Activated CD8-positive, alpha-beta memory T cell treated with anti-CD3 and anti-CD28 coated beads, Interleukin-2, amount 50 U/mL, for 1 hour (primary cell): ENCODE data around the gene CCL22.

Experiments used
- DNase-seq: peaks from one replicate; pipeline ENCODE4 v3.0.0-alpha.2; 2020; ENCODE audit errors: extremely low read depth

The CCL22 gene

DNA sequence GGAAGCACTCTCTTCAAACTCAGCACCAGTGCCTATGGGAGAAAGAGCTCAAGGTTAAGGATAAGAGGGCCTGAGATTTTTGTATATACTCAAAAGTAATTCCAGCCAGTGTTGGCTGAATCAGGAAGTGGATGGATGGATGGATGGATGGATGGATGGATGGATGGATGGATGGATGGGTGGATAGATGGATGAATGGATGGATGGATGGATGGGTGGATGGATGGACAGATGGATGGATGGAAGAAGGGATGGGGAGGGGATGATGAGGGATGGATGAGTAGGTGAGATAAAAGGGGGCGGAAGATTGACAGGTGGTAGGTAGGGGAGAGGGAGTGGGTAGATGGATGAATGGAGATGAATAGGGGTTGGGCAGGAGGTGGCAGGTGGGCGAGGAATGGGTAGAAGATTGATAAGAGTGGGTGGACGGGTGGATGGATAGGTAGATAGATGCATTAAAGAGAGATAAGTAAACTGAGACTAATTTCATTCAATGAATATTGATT is 17.8 kb downstream of the CCL22 start:
- DNase-seq: no peak

GRCh38 chr16:57377080-57377841 is 18.7 kb downstream of the CCL22 start:
- no peak for DNase-seq

DNA sequence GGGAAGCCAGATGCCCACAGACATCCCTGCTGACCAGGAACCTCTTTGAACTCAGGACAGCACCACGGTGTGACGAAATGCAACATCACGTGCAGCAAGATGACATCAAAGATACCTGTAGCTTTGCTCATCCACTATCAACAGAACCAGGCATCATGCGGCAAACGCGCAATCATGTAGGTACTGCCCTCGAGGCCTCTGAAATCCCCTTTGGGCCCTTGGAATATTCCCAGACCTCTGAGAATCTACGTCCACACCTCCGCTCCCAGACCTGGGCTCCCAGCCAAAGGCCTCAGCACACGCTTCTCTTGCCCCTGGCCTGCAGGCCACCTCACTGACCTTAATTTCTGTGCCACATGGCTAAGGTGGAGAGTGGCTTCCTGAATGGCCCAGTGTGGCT is 21.0 kb downstream of the CCL22 start:
- no peak for DNase-seq

GRCh38 chr16:57380671-57381462 is 22.3 kb downstream of the CCL22 start:
- DNase-seq: no peak

DNA sequence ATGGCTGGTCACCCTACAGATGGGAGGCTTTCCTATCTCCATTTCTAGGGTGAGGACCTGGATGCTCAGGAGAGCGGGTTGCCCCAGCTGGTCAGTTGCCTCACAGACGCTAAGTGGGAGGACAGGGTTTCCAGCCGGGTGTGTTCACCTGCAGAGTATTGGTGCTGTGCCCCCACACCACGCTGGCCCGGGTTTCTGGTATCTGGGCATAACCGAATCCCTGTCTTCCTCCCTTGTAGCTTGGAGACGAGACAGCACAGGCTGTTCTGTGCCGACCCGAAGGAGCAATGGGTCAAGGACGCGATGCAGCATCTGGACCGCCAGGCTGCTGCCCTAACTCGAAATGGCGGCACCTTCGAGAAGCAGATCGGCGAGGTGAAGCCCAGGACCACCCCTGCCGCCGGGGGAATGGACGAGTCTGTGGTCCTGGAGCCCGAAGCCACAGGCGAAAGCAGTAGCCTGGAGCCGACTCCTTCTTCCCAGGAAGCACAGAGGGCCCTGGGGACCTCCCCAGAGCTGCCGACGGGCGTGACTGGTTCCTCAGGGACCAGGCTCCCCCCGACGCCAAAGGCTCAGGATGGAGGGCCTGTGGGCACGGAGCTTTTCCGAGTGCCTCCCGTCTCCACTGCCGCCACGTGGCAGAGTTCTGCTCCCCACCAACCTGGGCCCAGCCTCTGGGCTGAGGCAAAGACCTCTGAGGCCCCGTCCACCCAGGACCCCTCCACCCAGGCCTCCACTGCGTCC is 23.4 kb downstream of the CCL22 start:
- no peak for DNase-seq

- no peak for DNase-seq
Observed at GRCh38 chr16:57382535-57383275, 24.1 kb downstream of the CCL22 start.

- no peak for DNase-seq
Observed at GRCh38 chr16:57383276-57384247, 25.0 kb downstream of the CCL22 start.

- no peak for DNase-seq
Observed at GRCh38 chr16:57384248-57385070, 25.9 kb downstream of the CCL22 start.

DNA sequence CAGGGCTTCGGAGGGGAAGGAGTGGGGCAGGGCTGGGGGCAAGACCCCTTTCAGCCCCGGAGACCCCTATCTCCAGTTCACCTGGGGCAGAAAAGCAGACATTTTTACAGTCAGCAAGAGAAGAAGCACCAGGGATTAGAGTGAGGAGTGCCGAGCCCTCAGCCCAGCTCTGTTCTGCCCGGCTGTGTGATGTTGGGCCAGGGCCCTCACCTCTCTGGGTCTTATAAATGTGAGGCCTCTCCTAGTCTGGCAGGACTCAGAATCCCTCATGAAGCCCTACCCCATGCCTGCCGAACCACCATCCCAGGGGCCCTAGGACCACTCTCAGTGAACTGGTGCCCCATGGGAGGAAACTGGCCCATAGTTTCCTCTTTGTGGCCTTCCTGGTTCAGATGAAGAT is 26.5 kb downstream of the CCL22 start:
- no peak for DNase-seq

GRCh38 chr16:57386381-57386951 is 27.9 kb downstream of the CCL22 start:
- no peak for DNase-seq

DNA sequence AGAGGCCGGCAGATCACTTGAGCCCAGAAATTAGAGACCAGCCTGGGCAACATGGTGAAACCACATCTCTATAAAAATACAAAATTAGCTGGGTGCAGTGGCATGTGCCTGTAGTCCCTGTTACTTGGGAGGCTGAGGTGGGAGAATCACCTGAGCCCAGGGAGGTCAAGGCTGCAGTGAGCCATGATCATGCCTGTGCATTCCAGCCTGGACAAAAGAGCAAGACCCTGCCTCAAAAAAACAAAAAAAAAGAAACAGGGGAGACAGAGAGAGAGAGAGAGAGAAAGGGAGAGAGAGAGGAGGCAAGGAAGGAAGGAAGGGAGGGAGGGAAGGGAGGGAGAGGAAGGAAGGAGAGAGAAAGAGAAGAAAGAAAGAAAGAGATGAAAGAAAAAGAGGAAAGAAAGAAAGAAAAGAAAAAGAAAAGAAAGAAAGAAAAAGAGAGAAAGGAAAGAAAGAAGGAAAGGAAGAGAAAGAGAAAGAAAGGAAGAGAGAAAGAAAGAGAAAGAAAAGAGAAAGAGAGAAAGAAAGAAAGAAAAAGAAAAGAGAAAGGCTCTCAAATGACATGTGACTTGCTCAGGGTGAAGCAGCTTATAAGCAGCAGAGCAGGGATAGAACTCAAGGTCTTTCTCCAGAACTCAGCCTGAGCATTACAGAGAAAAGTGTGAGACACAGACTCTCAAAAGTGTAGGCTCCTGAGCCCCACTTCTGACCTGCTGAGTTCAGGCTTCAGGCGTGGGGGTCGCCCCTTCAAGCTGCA is 29.2 kb downstream of the CCL22 start:
- DNase-seq: no peak

DNA sequence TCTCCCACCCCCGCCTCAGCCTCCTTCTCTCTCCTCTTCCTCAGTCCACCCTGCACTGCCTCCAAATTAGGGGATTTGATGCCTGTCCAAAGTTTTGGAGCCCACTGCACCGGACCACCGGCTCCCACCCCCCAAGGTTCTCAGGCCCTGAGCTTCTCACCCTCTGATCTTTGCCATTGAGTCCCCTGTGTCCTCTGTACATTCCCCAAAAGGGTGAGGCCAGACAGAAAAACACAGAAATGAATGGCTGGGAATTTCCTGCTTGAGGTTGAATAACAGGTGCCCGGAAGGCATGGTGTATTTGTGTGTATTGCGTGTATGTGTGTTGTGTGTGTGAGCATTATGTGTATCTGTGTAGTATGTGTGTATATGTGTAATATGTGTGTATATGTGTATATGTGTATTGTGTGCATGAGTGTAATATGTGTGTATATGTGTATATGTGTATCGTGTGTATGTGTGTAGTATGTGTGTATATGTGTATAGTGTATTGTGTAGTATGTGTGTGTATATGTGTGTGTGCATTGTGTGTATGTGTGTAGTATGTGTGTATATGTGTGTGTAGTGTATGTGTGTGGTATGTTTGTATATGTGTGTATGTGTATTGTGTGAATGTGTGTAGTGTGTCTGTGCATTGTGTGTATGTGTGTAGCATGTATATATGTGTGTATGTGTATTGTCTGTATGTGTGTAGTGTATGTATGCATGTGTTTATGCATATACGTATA is 29.9 kb downstream of the CCL22 start:
- no peak for DNase-seq

DNA sequence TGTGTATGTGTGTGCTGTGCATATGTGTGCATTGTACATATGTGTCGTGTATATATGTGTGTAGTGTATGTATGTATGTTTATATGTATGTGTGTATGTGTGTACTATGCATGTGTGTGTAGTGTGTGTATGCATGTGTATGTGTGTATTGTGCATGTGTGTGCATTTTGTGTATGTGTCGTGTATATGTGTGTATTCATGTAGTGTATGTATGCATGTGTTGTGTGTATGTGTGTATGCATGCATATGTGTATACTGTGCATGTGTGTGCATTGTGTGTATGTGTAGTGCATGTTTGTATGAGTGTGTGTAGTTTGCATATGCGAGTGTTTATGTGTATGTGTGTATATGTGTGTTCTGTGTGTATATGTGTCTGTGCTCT is 30.5 kb downstream of the CCL22 start:
- DNase-seq: no peak

- no peak for DNase-seq
Observed at GRCh38 chr16:57390636-57391295, 32.2 kb downstream of the CCL22 start.

GRCh38 chr16:57391300-57391699 is 32.7 kb downstream of the CCL22 start:
- no peak for DNase-seq

GRCh38 chr16:57391708-57392107 is 33.1 kb downstream of the CCL22 start:
- DNase-seq: no peak

DNA sequence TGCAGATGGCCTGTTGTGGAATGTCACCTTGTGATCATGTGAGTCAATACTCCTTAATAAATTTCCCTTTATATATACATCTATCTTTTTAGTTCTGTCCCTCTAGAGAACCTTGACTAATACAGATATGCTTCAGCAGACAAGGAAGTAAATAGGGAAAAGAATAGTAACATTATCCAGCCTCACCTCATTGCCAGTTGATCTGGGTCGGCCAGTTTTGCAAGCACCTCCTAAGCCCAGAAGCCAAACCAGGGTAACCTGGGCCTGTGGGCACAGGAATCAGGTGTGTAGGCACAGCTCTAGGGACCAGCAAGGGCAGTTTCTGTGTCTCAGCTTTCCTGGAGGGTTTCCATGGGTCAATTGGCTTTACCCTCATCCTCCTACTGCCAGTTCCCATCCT is 34.1 kb downstream of the CCL22 start:
- DNase-seq: no peak
